ENCODE data around the gene OR5B21.
A peak's percentile ranks its signal among the peaks of the same experiment; 100 is the strongest.

The OR5B21 gene

GRCh38 chr11:58508814-58509213 lies 909 bp upstream of the OR5B21 start:
- Histone ChIP-seq H2AFZ (ENCODE audit: low read length) (peak overlapping the region; percentile 24; the same call in 1 of the 2 replicates), H3K4me2 (ENCODE audit: low read depth, low read length, poor library complexity, severe bottlenecking) (no peak overlapping the region), H4K20me1 (ENCODE audit: insufficient read depth, low read length, poor library complexity, severe bottlenecking) (no peaks in the 10 kb centered on the region), H3K9me2 (replicated peaks; ENCODE audit: low read depth, low read length) (no peaks in the 10 kb centered on the region), H3K79me2 (ENCODE audit: insufficient read depth, low read length) (no peaks in the 10 kb centered on the region), H3K9me3 (ENCODE audit: insufficient read depth, low read depth, low read length) (no peaks in the 10 kb centered on the region), H3K4me3 (ENCODE audit: low read length, poor library complexity, severe bottlenecking) (no peak overlapping the region), H3F3A (ENCODE audit: low read depth) (no peaks in the 10 kb centered on the region), H3K27me3 (ENCODE audit: insufficient read depth, low read length, poor library complexity, severe bottlenecking) (no peaks in the 10 kb centered on the region), H3K4me1 (ENCODE audit: insufficient read depth, low read length, poor library complexity, severe bottlenecking) (peaks cover 10% of the 10 kb centered on the region), H3K9ac (ENCODE audit: low read depth, low read length, poor library complexity, severe bottlenecking) (no peak overlapping the region), H3K36me3 (ENCODE audit: insufficient read depth, low read length) (no peaks in the 10 kb centered on the region)
- no peak for TF ChIP-seq CTCF (conservative IDR thresholded peaks at IDR 0.05; ENCODE audit: low read length)
- no peak for TF ChIP-seq EZH2phosphoT487 (IDR thresholded peaks at IDR 0.05; ENCODE audit: borderline replicate concordance)

GRCh38 chr11:58507355-58507754 lies 550 bp downstream of the OR5B21 start:
- no peaks in the 10 kb centered on the region for H3K27me3 ChIP-seq (ENCODE audit: insufficient read depth, low read length, poor library complexity, severe bottlenecking)
- H3K79me2 ChIP-seq (ENCODE audit: insufficient read depth, low read length): no peaks in the 10 kb centered on the region
- H3K36me3 ChIP-seq (ENCODE audit: insufficient read depth, low read length): no peaks in the 10 kb centered on the region
- H3K4me3 ChIP-seq (ENCODE audit: low read length, poor library complexity, severe bottlenecking): no peak overlapping the region
- H3K9me3 ChIP-seq (ENCODE audit: insufficient read depth, low read depth, low read length): no peaks in the 10 kb centered on the region
- no peaks in the 10 kb centered on the region for H3K9me2 ChIP-seq (replicated peaks; ENCODE audit: low read depth, low read length)
- H2AFZ ChIP-seq (ENCODE audit: low read length): no peak overlapping the region
- no peak for TF ChIP-seq CTCF (conservative IDR thresholded peaks at IDR 0.05; ENCODE audit: low read length)
- TF ChIP-seq EZH2phosphoT487 (IDR thresholded peaks at IDR 0.05; ENCODE audit: borderline replicate concordance): no peak
- no peak overlapping the region for H3K9ac ChIP-seq (ENCODE audit: low read depth, low read length, poor library complexity, severe bottlenecking)
- peaks cover 10% of the 10 kb centered on the region for H3K4me1 ChIP-seq (ENCODE audit: insufficient read depth, low read length, poor library complexity, severe bottlenecking)
- no peaks in the 10 kb centered on the region for H3F3A ChIP-seq (ENCODE audit: low read depth)
- H3K4me2 ChIP-seq (ENCODE audit: low read depth, low read length, poor library complexity, severe bottlenecking): no peak overlapping the region
- H4K20me1 ChIP-seq (ENCODE audit: insufficient read depth, low read length, poor library complexity, severe bottlenecking): no peaks in the 10 kb centered on the region

- H3K36me3 ChIP-seq (ENCODE audit: insufficient read depth, low read length): no peaks in the 10 kb centered on the region
- no peaks in the 10 kb centered on the region for H3K79me2 ChIP-seq (ENCODE audit: insufficient read depth, low read length)
- H3F3A ChIP-seq (ENCODE audit: low read depth): no peaks in the 10 kb centered on the region
- H3K9ac ChIP-seq (ENCODE audit: low read depth, low read length, poor library complexity, severe bottlenecking): no peak overlapping the region
- H3K9me3 ChIP-seq (ENCODE audit: insufficient read depth, low read depth, low read length): no peaks in the 10 kb centered on the region
- TF ChIP-seq EZH2phosphoT487 (IDR thresholded peaks at IDR 0.05; ENCODE audit: borderline replicate concordance): no peak
- no peak for TF ChIP-seq CTCF (conservative IDR thresholded peaks at IDR 0.05; ENCODE audit: low read length)
- H3K4me3 ChIP-seq (ENCODE audit: low read length, poor library complexity, severe bottlenecking): no peak overlapping the region
- H3K4me2 ChIP-seq (ENCODE audit: low read depth, low read length, poor library complexity, severe bottlenecking): no peak overlapping the region
- H4K20me1 ChIP-seq (ENCODE audit: insufficient read depth, low read length, poor library complexity, severe bottlenecking): no peaks in the 10 kb centered on the region
- H3K9me2 ChIP-seq (replicated peaks; ENCODE audit: low read depth, low read length): no peaks in the 10 kb centered on the region
- H3K4me1 ChIP-seq (ENCODE audit: insufficient read depth, low read length, poor library complexity, severe bottlenecking): peaks cover 10% of the 10 kb centered on the region
- no peaks in the 10 kb centered on the region for H3K27me3 ChIP-seq (ENCODE audit: insufficient read depth, low read length, poor library complexity, severe bottlenecking)
- no peak overlapping the region for H2AFZ ChIP-seq (ENCODE audit: low read length)
Measured at GRCh38 chr11:58506935-58507334, 970 bp downstream of the OR5B21 start.
